Choroid plexus epithelial cell (primary cell): ENCODE results near the gene FTSJ3.
"Not testable (repeated sequence)": the region's sequence is repeated elsewhere in the genome, so short reads cannot be mapped to it uniquely, and the experiment has no call there.

Experiments
- DNase-seq: peaks from one replicate; pipeline ENCODE4 v3.0.0-alpha.2; 2010; ENCODE audit warnings: low read depth
- H3K4me3 ChIP-seq: 2 replicates; pipeline ENCODE4 v1.5.1; 2011; ENCODE audit warnings: low read depth, mild to moderate bottlenecking, control low read depth, low read length, moderate library complexity
- CTCF ChIP-seq: conservative IDR thresholded peaks from 2 replicates; pipeline ENCODE4 v1.5.1; 2011; ENCODE audit warnings: low read depth, mild to moderate bottlenecking, control low read depth, inconsistent platforms, low read length, moderate library complexity

The FTSJ3 gene

GRCh38 chr17:63816123-63816522 lies 11.3 kb downstream of the FTSJ3 start:
- DNase-seq: no peak
- TF ChIP-seq CTCF: no peak

GRCh38 chr17:63809970-63810369 lies 17.5 kb downstream of the FTSJ3 start:
- TF ChIP-seq CTCF: no peak
- H3K4me3 ChIP-seq: no peak overlapping the region
- DNase-seq: no peak

More at GRCh38 chr17:63816123-63816522, 11.3 kb downstream of the FTSJ3 start:
- H3K4me3 ChIP-seq: no peak overlapping the region

GRCh38 chr17:63805591-63805990 lies 21.9 kb downstream of the FTSJ3 start:
- no peak for DNase-seq
- TF ChIP-seq CTCF: no peak
- no peak overlapping the region for H3K4me3 ChIP-seq

GRCh38 chr17:63804328-63804727 lies 23.1 kb downstream of the FTSJ3 start:
- DNase-seq: no peak
- no peak overlapping the region for H3K4me3 ChIP-seq
- no peak for TF ChIP-seq CTCF

- DNase-seq: no peak
- H3K4me3 ChIP-seq: no peak overlapping the region
- no peak for TF ChIP-seq CTCF
Observed at GRCh38 chr17:63800783-63801182, 26.7 kb downstream of the FTSJ3 start.

- H3K4me3 ChIP-seq: no peak overlapping the region
- DNase-seq: no peak
- TF ChIP-seq CTCF: no peak
Observed at GRCh38 chr17:63798572-63799106, 28.8 kb downstream of the FTSJ3 start.

GRCh38 chr17:63796375-63796774 lies 31.1 kb downstream of the FTSJ3 start:
- not testable (repeated sequence) for H3K4me3 ChIP-seq, DNase-seq
